HPDE6-E6E7 (cell line): ENCODE data around the gene RRP1B.
"Not testable (repeated sequence)": the region's sequence is repeated elsewhere in the genome, so short reads cannot be mapped to it uniquely, and the experiment has no call there.

ENCODE experiments used
- DNase-seq: peaks from one replicate; pipeline ENCODE4 v3.0.0; 2011; ENCODE audit warnings: missing footprints; ENCODE audit errors: extremely low spot score

Gene RRP1B

GRCh38 chr21:43639470-43640353 lies 19.6 kb upstream of the RRP1B start:
- peak; percentile 21 for DNase-seq

GRCh38 chr21:43640400-43640799 lies 19.0 kb upstream of the RRP1B start:
- no peak for DNase-seq

DNA sequence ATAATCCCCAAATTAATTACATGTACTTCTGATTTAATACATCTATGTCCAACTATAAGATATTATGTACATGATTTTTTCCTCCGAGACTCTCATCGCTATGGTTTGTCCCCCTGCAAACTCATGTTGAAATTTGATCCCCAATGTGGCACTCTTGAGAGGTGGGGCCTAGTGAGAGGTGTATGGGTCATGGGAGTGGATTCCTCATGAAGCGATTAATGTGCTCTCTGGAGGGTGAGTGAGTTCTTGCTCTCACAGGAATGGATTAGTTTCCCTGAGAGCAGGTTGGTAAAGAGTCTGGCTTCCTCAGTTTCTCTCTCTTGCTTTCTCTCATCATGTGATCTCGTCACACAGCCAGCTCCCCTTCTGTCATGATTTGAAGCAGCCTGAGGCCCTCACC lies 16.2 kb upstream of the RRP1B start:
- DNase-seq, result no peak

- no peak for DNase-seq
These were observed 15.3 kb upstream of the RRP1B start for GRCh38 chr21:43644071-43644470.

DNA sequence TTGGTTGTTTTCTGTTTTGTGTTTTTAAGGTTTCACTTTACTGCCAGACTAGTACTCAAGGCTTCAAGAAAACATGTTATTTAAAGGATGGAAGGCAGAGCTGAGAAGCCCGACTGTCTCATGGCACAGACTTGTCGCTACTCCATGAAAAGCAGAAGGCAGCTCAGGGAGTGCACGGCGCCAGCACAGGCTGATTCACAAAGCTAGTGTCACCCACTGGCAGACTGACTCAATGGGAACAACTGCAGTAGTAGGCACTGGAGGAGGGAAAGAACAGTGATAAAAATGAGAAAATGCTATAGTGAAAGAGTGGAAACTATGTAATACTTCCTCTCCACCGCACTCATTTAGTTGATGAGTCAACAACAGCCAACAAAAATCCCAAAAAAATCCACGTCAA lies 14.8 kb upstream of the RRP1B start:
- DNase-seq, result no peak

GRCh38 chr21:43645136-43645891 lies 14.0 kb upstream of the RRP1B start:
- peak; percentile 44 for DNase-seq

- no peak for DNase-seq
These were observed 13.4 kb upstream of the RRP1B start for GRCh38 chr21:43645976-43646375.

GRCh38 chr21:43646550-43647260 lies 12.7 kb upstream of the RRP1B start:
- peak; percentile 90 for DNase-seq

DNA sequence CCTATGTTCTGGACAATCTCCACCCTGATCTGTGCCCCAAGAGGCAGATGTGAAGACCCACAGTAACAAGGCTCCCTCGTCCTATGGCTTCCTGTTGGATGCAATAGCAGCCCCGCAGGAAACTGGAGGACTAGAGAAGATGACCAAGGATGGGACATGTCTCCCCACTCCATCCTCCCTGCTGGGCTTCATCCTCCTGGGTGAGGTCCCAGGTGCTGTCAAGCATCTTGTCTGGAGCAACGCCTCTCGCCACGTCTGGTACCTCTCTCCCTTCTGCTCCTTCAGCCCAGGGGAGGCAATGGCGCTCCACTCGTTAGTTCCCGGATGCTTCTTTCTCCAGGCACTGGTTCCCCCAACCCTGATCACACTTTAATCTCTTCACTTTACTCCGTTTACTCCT lies 11.2 kb upstream of the RRP1B start:
- DNase-seq, result no peak

- DNase-seq, result not testable (repeated sequence)
These were observed 7.4 kb upstream of the RRP1B start for GRCh38 chr21:43651926-43652325.

GRCh38 chr21:43652616-43653015 lies 6.7 kb upstream of the RRP1B start:
- DNase-seq, result no peak

- DNase-seq, result no peak
These were observed 5.7 kb upstream of the RRP1B start for GRCh38 chr21:43653626-43654025.

- DNase-seq, result peak; percentile 22
These were observed 4.4 kb upstream of the RRP1B start for GRCh38 chr21:43654806-43655489.

- DNase-seq, result no peak
These were observed 1.8 kb upstream of the RRP1B start for GRCh38 chr21:43657355-43658087.

GRCh38 chr21:43658088-43658741 lies 1.1 kb upstream of the RRP1B start:
- no peak for DNase-seq

DNA sequence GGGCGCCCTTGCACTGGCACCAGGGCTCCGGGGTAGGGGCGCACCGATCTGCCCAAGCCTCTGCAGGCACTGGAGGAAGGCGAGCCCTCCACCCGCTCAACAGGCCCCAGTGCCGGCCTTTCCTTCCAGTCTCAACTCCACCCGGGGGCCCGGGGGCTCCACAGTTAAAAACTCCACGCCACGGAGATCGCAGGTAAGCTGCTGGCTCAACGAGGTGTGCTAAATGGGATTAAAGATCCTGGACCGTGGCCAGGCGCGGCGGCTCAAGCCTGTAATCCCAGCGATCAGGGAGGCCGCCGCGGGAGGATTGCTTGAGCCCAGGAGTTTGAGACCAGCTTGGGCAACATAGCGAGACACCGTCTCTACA lies 608 bp upstream of the RRP1B start:
- DNase-seq, result no peak

DNA sequence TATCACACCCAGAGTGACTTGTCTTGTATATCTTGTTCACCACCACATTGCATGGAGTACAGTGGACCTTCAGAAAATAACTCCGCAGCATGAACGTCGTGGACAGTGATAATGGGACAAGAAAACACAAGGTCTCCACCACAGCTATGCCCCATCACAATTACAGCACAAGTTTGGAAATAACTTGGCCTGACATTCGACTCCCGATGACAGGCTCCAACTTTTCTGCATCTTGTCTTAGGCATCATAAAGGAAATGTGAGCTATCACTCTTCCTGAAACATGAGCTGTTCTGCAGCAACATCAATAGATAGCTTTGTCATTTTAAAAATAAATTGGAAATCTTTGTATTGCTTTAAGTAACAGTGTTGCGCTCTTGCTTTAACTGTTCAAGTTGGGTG lies 2.9 kb downstream of the RRP1B start:
- DNase-seq, result no peak

DNA sequence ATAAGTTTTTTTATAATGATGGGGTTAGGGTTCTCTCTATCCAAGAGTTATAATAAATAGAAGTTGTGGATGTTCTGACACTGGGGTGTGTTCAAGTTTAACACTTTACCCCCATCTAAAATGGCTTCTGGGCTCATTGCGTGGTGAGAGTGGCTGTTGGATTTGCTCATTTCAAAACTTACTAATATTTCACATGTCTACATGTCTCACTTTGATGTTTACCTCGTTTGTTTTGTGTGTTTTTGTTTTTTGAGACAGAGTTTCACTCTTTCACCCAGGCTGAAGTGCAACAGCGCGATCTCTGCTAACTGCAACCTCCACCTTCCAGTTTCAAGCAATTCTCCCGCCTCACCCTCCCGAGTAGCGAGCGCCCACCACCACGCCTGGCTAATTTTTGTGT lies 3.7 kb downstream of the RRP1B start:
- no peak for DNase-seq

DNA sequence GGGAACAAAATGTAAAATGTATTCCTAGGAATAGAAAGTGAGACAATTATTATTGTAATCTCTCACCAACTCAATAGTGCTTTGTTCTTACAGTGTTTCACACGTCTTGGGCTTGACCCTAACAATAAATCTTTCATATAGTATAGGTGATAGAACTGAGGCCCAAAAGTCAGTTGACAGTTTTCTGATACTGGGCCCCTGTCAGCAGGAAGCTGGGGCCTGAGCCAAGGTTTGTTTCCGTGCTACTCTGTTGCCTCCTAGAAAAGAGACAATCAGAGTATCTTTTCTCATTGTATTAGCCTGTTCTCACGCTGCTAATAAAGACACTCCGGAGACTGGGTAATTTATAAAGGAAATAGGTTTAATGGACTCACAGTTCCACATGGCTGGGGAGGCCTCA lies 5.0 kb downstream of the RRP1B start:
- DNase-seq, result no peak

- no peak for DNase-seq
These were observed 6.5 kb downstream of the RRP1B start for GRCh38 chr21:43665879-43666278.
